B cell (primary cell): ENCODE data around the gene PRDM2. TPM values are rescaled to one million over a fixed set of nuclear protein-coding genes. Genes with fewer than 3 reads are reported as not detected.

ENCODE experiments used
- ATAC-seq: fragments of 200-7000 bp; cut with Tn5 transposase; one replicate; pipeline ENCODE4 v1.10.0; 2021; ENCODE audit warnings: low read depth, mild to moderate bottlenecking, moderate number of reproducible peaks, moderate library complexity
- CTCF ChIA-PET: fragments of 350-600 bp; sonication (Branson Sonifier 250); formaldehyde crosslinking; loops from one replicate; lab custom pipeline; 2021; ENCODE audit warnings: antibody characterized with exemption, inconsistent platforms; lab: Charles Lee
- POLR2A ChIA-PET: fragments of 350-600 bp; sonication (Branson Sonifier 250); formaldehyde crosslinking; loops from one replicate; lab custom pipeline; 2021; ENCODE audit warnings: antibody characterized with exemption; lab: Charles Lee
- DNase-seq: peaks from one replicate; pipeline ENCODE4 v3.0.0; 2013
- H2AFZ ChIP-seq: 2 replicates; pipeline ENCODE4 v1.6.1; 2012; ENCODE audit warnings: mild to moderate bottlenecking, low read depth, low read length; ENCODE audit not compliant: insufficient read depth, poor library complexity, severe bottlenecking
- H3K27ac ChIP-seq, 2 donors: 1 replicate in 1 of 2; 2 replicates in 1 of 2; pipeline ENCODE4 v1.5.1; 2012 to 2013; ENCODE audit warnings: low read length in 2 of 2, mild to moderate bottlenecking in 2 of 2, moderate library complexity in 1 of 2
- H3K27me3 ChIP-seq, 4 experiments: fragments of 200-600 bp in 1 of 4; sonication (generic) in 1 of 4; replicated peaks in 1 of 4; 1 replicate in 2 of 4; 2 replicates in 2 of 4; pipeline versions ENCODE4 v1.6.1 to v1.7.0; 2013 to 2016; ENCODE audit warnings: low read length in 3 of 4, mild to moderate bottlenecking in 2 of 4, mixed read lengths in 1 of 4, moderate library complexity in 1 of 4; ENCODE audit not compliant: insufficient read depth in 4 of 4, control insufficient read depth in 3 of 4; ENCODE audit errors: control extremely low read depth in 1 of 4
- H3K36me3 ChIP-seq, 2 experiments: replicated peaks in 1 of 2; 1 replicate in 1 of 2; 2 replicates in 1 of 2; pipeline versions ENCODE4 v1.6.1 to v1.7.1; 2013; ENCODE audit warnings: low read length in 1 of 2; ENCODE audit not compliant: insufficient read depth in 2 of 2, control insufficient read depth in 1 of 2; ENCODE audit errors: control extremely low read depth in 1 of 2, extremely low read depth in 1 of 2
- H3K4me1 ChIP-seq, 2 donors: fragments of 200-600 bp in 1 of 2; sonication (generic) in 1 of 2; 1 replicate in 1 of 2; 2 replicates in 1 of 2; pipeline versions ENCODE4 v1.5.1 to v1.6.1; 2013 to 2017; ENCODE audit warnings: low read length in 2 of 2; ENCODE audit not compliant: control insufficient read depth in 2 of 2, insufficient read depth in 2 of 2
- H3K4me2 ChIP-seq: replicated peaks from 2 replicates; pipeline ENCODE3; 2012; ENCODE audit warnings: mild to moderate bottlenecking, low read depth, low read length; ENCODE audit not compliant: poor library complexity, severe bottlenecking
- H3K4me3 ChIP-seq, 5 experiments: fragments of 200-600 bp in 1 of 5; sonication (generic) in 1 of 5; 1 replicate in 3 of 5; 2 replicates in 2 of 5; pipeline versions ENCODE4 v1.5.1 to v1.7.0; 2011 to 2016; ENCODE audit warnings: low read length in 4 of 5, mild to moderate bottlenecking in 4 of 5, low read depth in 2 of 5, control low read depth in 1 of 5, moderate library complexity in 1 of 5; ENCODE audit not compliant: insufficient read depth in 1 of 5; ENCODE audit errors: control extremely low read depth in 1 of 5, extremely low read depth in 1 of 5
- H3K79me2 ChIP-seq: fragments of 200-600 bp; sonication (generic); one replicate; pipeline ENCODE4 v1.6.0; 2016; ENCODE audit warnings: low read length; ENCODE audit not compliant: control insufficient read depth, insufficient read depth
- H3K9ac ChIP-seq: fragments of 200-600 bp; sonication (generic); 2 replicates; pipeline ENCODE4 v1.6.1; 2017; ENCODE audit warnings: mild to moderate bottlenecking, low read length, moderate library complexity
- H3K9me3 ChIP-seq, 3 donors: one replicate each; pipeline versions ENCODE4 v1.6.1 to v1.7.1; 2013; ENCODE audit warnings: low read length in 2 of 3; ENCODE audit not compliant: control insufficient read depth in 2 of 3, insufficient read depth in 1 of 3; ENCODE audit errors: control extremely low read depth in 1 of 3
- H4K20me1 ChIP-seq: 2 replicates; pipeline ENCODE4 v1.6.0; 2012; ENCODE audit warnings: mild to moderate bottlenecking, low read length; ENCODE audit not compliant: insufficient read depth, control insufficient read depth, poor library complexity, severe bottlenecking
- H3K27ac Mint-ChIP-seq: one replicate; pipeline ENCODE4 v1.8.0; 2021; ENCODE audit warnings: mixed read lengths
- H3K27me3 Mint-ChIP-seq: one replicate; pipeline ENCODE4 v1.8.0; 2021; ENCODE audit warnings: mixed read lengths
- H3K4me1 Mint-ChIP-seq: one replicate; pipeline ENCODE4 v1.8.0; 2021; ENCODE audit warnings: mixed read lengths
- H3K4me3 Mint-ChIP-seq: one replicate; pipeline ENCODE4 v1.8.0; 2021; ENCODE audit warnings: mixed read lengths
- H3K9me3 Mint-ChIP-seq: one replicate; pipeline ENCODE4 v1.8.0; 2022; ENCODE audit warnings: mixed read lengths; ENCODE audit not compliant: insufficient read depth
- EZH2 ChIP-seq: IDR thresholded peaks from 2 replicates; pipeline ENCODE4 v1.6.1; 2012; ENCODE audit warnings: borderline replicate concordance, low read depth, mild to moderate bottlenecking, moderate library complexity, low read length; ENCODE audit not compliant: insufficient read depth, poor library complexity, severe bottlenecking
- WGBS: methylation state at CpG from one replicate; pipeline ENCODE4 v1.1.5; 2013; ENCODE audit warnings: missing lambda C conversion rate; ENCODE audit not compliant: insufficient coverage; 5-methylcytosine and 5-hydroxymethylcytosine counted together
- intact Hi-C: fragments of 100-400 bp; cut with micrococcal nuclease; formaldehyde crosslinking; loops from one replicate; pipeline ENCODE4 v1.10.0; 2022
- polyA plus RNA-seq: library from polyadenylated mRNA; depleted of rRNA; stranded (reverse); fragments of >200 nt; gene quantifications from 2 replicates; pipeline ENCODE4 v1.2.3, GENCODE V29; 2012
- total RNA-seq, 2 donors: library from RNA; stranded (reverse); fragments of 120-200 nt in 1 of 2; gene quantifications; 1 replicate in 1 of 2; 2 replicates in 1 of 2; pipeline versions ENCODE4 v1.2.3 to v1.2.4, GENCODE V29; 2013 to 2022
- TF ChIP-seq, protein P1 (sequence below): fragments of 200-600 bp; IDR thresholded peaks from one replicate; pipeline ENCODE4 v1.8.0; 2022; ENCODE audit warnings: antibody characterized with exemption, mild to moderate bottlenecking

The PRDM2 gene
- total and polyA plus RNA-seq, 2 donors (not counting 1 experiment from before 2014, with no cell fraction given) = 50.1 to 432 TPM

DNA sequence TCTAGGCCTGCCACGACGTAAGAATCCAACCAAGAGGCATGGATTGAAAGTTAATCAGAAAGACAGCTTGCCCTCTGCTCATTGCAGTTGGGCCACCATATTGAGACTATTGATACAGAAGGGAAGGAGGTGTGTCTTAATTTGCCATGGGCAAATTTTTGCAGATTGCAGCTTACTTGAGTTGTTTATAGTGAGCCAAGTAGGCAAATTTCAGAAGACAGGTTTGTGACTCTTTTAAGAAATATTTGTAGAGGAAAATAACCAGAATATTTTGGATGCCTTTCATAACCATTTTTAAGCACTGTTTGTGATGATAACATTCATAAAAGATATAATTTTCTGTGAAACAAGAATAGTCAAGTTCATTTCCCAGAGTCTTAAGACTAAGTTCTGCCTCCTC is 74.1 kb downstream of the PRDM2 start:
- POLR2A ChIA-PET = no interaction called here
- TF ChIP-seq EZH2 = no peak
- TF ChIP-seq, protein P1, sequence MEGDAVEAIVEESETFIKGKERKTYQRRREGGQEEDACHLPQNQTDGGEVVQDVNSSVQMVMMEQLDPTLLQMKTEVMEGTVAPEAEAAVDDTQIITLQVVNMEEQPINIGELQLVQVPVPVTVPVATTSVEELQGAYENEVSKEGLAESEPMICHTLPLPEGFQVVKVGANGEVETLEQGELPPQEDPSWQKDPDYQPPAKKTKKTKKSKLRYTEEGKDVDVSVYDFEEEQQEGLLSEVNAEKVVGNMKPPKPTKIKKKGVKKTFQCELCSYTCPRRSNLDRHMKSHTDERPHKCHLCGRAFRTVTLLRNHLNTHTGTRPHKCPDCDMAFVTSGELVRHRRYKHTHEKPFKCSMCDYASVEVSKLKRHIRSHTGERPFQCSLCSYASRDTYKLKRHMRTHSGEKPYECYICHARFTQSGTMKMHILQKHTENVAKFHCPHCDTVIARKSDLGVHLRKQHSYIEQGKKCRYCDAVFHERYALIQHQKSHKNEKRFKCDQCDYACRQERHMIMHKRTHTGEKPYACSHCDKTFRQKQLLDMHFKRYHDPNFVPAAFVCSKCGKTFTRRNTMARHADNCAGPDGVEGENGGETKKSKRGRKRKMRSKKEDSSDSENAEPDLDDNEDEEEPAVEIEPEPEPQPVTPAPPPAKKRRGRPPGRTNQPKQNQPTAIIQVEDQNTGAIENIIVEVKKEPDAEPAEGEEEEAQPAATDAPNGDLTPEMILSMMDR = no peak
- Mint-ChIP-seq H3K27me3 (no peaks in the 10 kb centered on the region), H3K4me3 (no peak overlapping the region), H3K27ac (no peak overlapping the region), H3K4me1 (peaks cover 25% of the 10 kb centered on the region), H3K9me3 (no peaks in the 10 kb centered on the region)
- no peak overlapping the region for H3K4me3 ChIP-seq
- H3K9me3 ChIP-seq = no peaks in the 10 kb centered on the region
- DNase-seq (no peak), ATAC-seq (no peak)
- H3K4me1 ChIP-seq = peaks cover 3 to 7% of the 10 kb centered on the region in 2 donors
- no peaks in the 10 kb centered on the region for H3K27me3 ChIP-seq
- H4K20me1 ChIP-seq = peaks cover 97% of the 10 kb centered on the region
- CTCF ChIA-PET = no interaction called here
- H2AFZ ChIP-seq = no peak overlapping the region
- no peak overlapping the region for H3K9ac ChIP-seq
- H3K79me2 ChIP-seq = peaks cover 88% of the 10 kb centered on the region
- H3K4me2 ChIP-seq = no peak overlapping the region
- H3K27ac ChIP-seq = no peak overlapping the region
- intact Hi-C loops = no loop called here
- WGBS = 100% methylated on average over 2 of the region's 2 CpGs
- H3K36me3 ChIP-seq = peaks cover 12 to 84% of the 10 kb centered on the region in 2 experiments

GRCh38 chr1:13775459-13775858 is 75.5 kb downstream of the PRDM2 start:
- Histone ChIP-seq H3K27ac (no peak overlapping the region), H4K20me1 (peaks cover 95% of the 10 kb centered on the region), H3K9ac (no peak overlapping the region), H3K4me1 (no peaks in the 10 kb centered on the region), H3K4me2 (no peak overlapping the region), H3K27me3 (no peaks in the 10 kb centered on the region), H3K4me3 (no peak overlapping the region), H3K9me3 (no peaks in the 10 kb centered on the region), H3K36me3 (peaks cover 19 to 86% of the 10 kb centered on the region in 2 experiments), H2AFZ (no peak overlapping the region), H3K79me2 (peaks cover 87% of the 10 kb centered on the region)
- ChIA-PET CTCF (interaction anchor here (1.1 kb wide), 1 partner anchor 50 kb away, joined by 3 read pairs; no protein-coding TSS in a partner anchor), POLR2A (no interaction called here)
- no peak overlapping the region for H3K27ac Mint-ChIP-seq
- no peaks in the 10 kb centered on the region for H3K27me3 Mint-ChIP-seq
- TF ChIP-seq, protein P1 = no peak
- TF ChIP-seq EZH2 = no peak
- DNase-seq (no peak), ATAC-seq (no peak)
- no peak overlapping the region for H3K4me3 Mint-ChIP-seq
- 100% methylated on average over 4 of the region's 5 CpGs for WGBS
- intact Hi-C loops = no loop called here
- no peaks in the 10 kb centered on the region for H3K9me3 Mint-ChIP-seq
- peaks cover 14% of the 10 kb centered on the region for H3K4me1 Mint-ChIP-seq
